Measurements from ENCODE around the gene CPEB4.

The CPEB4 gene

DNA sequence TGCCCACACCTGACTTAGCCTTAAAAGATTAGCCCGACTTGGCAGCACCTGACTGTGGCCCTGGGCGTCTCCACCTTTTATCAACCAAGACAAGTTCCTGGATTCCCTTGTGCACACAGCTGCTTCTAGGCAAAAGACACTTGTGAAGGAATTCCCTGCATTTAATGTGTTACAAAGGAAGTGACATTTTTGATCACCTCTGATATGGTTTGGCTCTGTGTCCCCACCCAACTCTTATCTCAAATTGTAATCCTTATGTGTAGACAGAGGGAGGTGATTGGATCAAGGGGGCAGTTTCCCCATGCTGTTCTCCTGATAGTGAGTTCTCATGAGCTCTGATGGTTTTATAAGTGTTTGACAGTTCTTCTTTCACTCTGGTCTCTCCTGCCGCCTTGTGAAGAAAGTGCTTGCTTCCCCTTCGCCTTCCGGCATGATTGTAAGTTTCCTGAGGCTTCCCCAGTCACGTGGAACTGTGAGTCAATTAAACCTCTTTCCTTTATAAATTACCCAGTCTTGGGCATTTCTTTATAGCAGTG is 2.6 kb upstream of the CPEB4 start:
- no peak for DNase-seq

DNA sequence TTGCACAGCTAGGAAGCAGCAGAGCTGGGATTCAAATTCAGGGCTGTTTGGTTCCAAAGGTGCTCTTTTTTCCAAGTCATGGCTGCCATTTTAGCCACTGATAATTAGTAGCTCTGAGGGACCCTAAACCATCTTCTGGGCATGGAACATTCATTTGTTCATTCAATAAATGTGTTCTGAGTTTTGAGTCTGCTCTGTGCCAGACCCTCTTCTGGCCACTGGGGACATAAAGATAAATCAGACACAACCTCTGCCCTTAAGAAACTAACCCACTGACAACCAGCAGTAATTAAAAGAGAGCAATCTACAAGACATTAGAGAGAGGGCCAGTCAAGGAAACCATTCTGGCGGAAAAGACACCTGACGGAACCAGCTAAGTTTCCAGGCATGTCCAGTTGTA is 2.0 kb upstream of the CPEB4 start:
- no peak for DNase-seq

DNA sequence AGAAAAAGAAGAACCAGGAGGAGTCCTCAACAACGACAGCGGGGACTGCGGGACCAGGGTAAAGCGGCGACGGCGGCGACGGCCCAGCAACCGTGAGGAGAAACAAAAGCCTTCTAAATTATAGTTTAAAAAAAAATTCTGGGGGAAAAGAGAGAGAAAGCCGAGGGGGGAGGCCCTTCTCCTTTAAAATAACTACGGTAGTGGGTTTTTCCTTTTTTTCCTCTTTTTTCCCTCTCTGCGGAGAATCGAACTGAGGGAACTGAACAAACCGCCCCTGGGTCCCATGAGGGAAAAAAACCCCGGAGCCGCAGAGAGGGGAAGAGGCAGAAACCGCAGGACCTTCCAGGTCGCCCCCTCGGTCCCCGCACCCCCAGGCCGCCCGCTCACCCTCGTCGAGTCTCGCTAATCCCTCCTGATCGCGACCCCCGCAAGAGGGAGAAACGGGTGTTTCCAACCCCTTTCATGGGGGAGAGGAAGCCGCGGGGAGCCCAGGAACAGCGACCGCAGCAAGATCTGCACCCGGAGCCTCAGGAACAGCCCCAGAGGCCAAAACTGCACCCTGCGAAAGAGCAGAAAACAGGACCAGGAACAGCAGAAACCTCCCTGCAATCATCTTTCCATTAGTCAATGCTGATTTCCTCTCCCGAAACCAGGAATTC is 453 bp downstream of the CPEB4 start:
- DNase-seq: no peak

DNA sequence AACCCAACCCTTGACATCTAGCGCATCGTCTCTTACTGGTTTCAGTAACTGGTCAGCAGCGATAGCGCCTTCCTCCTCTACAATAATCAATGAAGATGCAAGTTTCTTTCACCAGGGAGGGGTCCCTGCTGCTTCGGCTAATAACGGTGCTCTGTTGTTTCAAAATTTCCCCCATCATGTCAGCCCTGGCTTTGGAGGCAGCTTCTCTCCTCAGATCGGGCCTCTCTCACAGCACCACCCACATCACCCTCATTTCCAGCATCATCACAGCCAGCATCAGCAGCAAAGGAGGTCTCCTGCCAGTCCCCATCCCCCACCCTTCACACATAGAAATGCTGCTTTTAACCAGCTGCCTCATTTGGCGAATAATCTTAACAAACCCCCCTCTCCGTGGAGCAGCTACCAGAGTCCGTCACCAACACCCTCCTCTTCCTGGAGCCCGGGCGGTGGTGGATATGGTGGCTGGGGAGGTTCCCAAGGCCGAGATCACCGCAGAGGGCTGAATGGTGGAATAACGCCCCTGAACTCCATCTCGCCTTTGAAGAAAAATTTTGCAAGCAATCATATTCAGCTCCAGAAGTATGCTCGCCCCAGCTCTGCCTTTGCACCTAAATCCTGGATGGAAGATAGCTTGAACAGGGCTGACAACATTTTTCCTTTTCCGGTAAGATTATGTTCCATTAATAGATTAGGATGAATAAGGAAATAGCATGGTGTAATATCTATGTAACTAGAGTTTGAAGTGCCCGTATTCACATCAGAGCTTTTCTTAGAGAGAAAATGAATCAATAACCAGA is 2.2 kb downstream of the CPEB4 start:
- DNase-seq: no peak

DNA sequence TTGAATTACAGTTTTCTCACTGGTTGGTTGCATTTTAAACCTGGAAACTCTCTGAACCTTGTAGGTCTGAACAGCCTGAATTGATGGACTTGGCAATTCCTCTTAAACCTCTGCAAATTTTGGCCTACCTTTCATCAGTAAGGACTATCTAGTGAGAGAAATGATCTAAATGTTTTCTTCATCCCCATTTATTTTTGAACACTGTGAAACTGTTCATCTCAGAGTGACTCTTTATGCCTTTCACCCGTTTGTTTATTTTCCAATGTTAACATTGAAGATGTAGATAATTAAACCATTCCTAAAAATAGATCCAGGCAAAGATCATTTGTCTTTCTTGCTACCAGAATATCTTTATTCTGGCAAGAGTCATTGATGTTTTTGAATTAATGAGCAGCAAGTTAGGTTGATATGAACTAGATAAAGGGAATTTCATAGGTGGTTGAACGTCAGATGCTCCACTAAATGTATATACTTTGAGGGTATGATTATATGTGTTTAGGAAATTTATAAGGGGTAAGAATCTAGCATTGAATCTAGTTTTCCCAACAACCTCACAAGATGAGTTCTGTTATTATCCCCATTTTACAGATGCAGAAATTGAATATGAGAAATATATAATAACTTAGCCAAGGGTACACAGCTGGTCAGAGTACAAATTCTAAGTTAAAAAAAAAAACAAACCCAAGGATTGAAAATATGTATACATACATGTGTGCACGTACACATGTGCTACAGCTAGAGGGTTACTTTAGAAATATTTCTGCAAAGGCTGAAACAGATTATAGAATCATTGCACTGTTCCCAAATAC is 3.4 kb downstream of the CPEB4 start:
- no peak for DNase-seq

DNA sequence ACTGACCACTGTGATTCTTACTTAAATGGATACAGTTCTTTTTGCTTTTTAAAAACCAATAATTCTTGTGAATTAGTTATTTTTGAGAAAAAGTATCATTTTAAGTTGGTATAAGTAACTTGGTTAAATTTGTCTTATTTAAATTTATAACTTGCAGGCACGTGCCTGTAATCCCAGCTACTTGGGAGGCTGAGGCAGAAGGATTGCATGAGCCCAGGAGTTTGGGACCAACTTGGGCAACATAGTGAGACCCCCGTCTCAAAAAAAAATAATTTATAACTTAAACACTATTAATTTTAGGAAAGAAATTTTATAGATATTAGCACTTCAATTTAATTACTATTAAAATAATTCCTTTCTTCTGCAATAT is 5.0 kb downstream of the CPEB4 start:
- no peak for DNase-seq

DNA sequence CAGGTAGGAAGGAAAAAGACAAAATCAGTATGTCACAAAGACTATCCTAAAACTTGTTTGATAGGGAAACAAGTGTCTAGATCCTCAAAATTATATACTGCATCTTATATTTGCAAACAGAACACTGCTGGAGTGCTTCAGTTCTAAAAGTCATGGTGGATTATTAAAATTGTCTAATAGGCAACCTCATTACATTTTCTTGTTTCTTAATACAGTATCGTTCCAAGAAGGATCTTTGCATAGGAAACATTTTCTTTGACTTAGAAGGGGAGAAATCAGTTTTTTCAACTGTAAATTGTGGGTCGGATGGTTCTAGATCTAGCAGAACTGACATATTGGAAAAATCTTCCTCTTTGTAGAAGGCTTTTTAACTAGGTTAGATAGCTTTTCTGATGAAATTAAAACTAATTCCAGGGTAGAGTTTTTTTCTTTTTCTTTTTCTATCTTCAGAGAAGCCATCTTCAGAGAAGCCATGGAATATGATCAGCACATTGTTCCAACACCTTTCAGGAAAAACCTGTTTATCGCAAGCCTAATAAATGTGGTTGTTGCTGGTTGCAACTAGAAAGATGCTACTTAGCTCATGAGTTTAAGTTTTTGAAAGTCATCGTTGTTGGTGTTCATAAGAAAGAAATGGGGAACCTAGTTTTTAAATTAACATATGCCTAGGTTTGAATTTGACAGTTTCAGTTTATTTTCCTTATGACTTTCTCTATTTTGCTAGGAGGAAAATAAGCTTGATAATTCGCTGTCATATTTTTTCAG is 7.4 kb downstream of the CPEB4 start:
- DNase-seq: no peak

DNA sequence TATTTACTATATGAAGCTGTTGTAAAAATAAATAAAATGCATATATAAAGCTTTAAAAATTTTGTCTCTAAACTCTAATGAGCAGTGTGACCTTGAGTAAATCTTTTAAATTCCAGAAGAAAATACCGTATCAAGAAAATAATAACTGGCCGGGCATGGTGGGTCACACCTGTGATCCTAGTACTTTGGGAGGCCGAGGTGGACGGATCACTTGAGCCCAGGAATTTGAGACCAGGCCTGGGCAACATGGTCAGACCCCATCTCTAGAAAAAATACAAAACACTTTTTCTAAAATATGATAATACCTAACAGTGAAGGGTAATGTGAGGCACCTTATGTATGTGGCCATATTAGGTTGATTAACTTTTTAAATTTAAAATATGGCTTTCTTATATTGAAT is 8.5 kb downstream of the CPEB4 start:
- DNase-seq: no peak

DNA sequence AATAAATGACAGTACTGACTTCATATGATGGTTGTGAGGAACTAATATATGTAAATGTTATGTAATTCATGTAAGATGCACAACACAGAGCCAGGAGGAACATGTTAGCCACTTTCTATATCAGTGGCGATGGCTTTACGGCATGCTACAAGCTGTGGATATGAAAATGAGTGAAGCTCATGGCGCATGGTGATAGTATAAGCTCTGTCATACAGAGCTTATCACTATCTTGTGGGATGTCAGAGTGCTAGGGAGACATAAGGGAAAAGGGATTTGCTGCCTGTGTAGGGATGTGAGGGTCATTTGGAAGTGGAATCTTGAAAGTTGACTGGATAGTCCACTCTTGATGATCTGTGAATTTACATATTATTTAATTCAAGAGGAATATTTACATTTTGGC is 13.6 kb downstream of the CPEB4 start:
- no peak for DNase-seq

DNA sequence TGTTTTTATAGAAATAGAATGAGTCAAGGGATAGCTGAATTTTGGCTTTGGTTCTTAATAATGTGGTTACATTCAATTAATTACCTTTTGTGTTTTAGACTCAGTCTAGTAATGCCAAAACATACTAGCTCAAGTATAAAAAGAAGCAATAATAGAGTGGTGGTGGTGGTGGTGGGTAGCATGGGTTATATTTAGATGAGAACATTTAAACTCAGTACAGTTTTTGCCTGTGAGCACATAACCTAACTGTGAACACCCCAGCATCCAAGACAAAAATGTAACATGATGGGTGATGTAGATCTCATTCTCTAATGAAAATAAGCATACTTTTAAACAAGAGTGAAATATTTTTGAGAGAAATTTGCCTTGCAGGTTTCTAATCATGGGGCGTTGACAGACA is 14.2 kb downstream of the CPEB4 start:
- DNase-seq: no peak

DNA sequence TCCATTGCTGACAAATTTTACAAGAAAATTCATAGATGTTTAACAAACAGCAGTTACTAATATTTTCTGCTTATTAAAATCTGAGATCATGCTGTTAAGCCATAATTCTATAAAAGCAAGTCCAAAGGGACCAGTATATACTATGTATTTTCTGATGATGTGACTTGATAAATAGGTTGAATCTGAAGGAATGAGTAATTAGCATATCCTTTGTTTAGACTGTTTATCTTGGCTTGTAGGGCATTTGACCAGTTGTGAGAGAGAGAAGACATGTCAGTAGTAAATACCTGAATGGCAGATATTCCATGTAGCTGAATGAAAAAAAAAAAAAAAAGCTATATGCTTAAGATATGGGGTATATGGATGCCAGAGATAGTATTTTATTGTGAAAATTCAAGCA is 14.6 kb downstream of the CPEB4 start:
- DNase-seq: no peak

DNA sequence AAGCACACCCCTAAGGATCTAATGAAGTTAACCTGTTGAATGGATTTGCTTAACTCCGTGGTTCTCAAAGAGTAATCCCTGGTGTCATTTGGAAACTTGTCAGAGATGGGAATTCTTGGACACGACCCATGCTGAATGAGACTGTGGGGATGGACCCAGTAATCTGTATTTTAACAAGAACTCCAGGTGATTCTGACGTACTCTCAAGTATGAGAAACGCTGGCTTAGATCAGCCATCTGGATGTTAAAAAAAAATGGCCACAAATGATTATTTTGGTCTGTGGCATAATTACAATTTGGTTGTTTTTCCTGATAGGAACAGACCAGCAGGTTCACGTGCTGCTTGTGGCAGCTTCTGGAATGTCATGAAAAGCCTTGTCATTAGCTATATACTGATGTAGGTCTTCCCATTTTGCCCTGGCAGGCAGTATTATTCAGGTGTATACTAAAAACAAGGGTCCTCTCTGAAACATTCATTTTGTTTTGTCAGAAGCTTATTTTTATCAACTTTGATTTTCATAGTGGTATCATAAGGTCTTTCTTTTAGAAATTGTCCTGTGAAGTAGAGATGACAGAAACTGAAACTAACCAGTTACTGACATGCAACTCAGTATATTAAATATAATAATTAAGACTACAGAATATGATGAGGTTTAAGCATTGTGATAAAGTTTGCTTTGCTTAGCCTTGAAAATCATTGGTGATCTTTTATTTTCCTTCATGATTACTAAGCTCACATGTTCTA is 15.4 kb downstream of the CPEB4 start:
- DNase-seq: no peak

DNA sequence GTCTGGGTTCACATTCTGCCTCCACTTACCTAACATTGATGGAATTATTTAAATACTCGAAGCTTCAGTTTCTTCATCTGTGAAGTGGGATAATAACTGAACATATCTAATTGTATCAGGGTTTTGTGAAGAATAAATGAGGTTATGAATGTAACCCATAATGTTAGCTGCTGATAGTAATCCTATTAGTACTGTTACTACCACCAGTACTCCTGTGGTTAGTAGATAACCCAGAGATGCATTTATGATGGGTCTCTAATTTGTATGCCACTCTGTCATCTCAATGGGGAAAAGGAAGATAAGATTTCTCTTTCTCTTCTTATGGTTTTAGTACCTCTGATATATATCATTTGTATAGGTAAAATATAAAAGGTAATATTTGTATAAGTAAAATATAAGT is 16.0 kb downstream of the CPEB4 start:
- no peak for DNase-seq

DNA sequence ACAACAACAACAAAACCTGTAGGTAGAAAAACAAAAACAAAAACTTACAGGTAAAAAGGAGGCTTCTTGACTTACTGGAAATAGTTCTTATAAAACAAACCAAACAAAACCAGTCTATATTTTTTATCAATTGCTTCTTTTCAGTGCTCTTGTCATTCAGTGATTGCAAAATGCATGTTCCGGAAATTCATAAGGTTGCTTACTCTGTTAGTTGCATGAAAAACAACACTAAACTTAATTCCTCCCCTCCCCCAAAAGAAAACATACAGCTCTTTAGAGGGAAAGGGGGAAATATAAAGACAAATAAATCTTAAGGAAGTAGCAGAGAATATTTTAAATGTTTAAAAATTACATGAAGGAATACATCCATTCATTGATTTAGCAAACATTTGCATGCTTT is 19.1 kb downstream of the CPEB4 start:
- DNase-seq: no peak

DNA sequence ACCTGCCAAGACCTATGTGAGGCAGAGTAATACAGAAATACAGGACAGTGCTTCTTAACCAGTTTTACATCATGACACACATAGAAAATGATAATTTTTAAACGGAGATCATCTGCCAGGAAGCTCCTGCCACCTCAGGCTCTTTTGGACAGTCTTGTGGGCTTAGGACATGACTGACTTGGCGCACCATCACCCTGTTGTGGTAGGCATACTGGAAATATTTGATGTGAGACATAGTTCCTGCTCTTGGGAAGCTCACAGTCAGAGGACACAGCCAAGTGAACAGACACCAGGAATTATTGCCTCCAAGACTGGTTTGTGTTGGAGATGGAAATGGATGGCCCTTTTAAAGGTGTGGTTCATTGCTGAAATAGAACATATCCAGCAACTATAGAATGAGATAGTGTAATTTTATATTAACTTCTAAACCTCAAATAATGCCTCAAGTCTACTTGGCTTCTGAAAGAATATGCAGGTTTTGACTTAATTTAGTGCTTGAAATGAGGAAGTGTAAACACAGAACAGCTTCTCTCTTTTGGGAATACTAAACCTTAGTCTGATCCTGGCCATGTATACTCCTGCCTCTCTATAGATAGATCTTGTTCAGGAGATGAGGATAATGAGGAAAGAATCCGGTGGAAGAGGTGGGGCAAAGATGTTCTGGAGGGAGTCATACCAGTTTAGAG is 19.7 kb downstream of the CPEB4 start:
- no peak for DNase-seq

DNA sequence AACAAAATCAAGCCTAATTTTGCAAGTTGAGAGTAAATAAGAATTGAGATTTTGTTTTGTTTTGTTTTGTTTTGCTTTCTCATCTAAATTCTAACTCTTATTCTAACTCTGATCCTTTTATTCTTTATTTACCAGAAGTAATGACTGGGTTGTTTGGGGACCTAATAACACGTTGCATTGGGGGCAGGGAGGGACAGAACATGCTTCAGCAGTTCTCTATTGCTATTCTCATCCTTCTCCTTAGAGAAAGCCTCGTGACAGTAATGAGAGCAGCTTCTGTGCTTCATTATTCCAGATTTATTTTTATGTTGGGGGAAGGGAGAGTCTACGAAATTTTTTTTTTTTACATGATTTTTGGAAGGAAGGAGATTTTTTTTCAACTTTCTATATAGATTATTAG is 21.1 kb downstream of the CPEB4 start:
- no peak for DNase-seq

DNA sequence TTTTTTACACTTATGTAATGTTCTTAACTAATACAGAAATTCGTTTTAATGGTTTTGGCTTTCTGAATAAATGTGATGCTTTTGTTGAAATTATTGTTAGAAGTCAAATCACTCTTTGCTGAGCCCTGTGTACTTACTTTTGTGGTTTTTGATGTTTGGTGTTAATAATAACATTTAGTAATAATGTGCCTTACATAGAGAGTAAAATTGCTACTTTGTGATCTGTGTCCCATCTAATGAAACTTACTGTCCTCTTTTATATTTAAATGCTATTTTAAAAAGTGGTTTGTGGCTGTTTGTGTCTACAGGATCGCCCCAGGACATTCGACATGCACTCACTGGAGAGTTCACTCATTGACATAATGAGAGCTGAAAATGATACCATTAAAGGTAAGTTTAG is 22.1 kb downstream of the CPEB4 start:
- DNase-seq: no peak

DNA sequence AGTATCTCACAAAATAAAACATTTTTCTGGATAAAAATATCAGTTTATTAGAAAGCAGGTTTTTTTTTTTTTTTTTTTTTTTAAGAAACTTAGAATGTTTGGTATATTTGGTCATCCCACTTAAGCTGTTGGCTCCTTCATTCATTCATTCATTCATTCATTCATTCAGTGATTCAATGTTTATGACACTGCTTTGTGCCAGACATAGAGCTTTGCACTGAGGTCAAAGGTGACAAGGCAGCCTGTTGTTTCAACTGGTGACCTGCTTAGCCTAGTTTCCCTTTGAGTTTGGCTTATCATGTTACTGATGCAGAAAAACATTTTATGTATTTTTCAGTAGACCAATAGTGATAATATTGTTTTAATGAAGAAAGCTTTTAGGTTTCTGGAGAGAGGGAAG is 23.5 kb downstream of the CPEB4 start:
- DNase-seq: no peak

DNA sequence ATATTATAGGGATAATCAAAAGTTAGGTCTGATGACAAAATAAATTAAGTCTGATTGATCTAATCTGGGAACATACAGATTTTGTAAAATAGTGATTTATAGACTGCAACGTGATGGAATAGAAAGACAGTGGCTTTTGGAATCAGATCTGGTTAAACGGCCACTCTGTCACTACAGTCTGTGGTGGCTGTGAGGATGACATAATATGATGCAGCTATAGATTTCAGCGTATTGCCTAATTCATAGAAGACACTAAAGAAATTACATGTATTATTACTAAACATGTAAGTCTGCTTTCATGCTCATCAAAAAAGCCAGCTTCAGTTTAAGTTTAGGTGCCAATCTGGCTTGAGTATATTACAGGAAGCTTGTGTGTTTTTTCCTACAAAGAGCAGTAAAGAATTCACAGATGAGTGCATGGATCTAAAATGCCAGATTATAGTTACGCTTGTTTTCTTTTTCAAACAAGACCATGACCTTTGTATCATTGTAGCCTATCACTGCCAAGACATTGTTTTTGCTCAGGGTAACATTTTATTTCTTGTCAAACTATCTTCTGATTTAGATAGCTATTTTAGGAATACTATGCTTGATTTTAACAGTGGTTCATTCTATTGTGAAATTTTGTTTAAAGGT is 25.7 kb downstream of the CPEB4 start:
- no peak for DNase-seq

DNA sequence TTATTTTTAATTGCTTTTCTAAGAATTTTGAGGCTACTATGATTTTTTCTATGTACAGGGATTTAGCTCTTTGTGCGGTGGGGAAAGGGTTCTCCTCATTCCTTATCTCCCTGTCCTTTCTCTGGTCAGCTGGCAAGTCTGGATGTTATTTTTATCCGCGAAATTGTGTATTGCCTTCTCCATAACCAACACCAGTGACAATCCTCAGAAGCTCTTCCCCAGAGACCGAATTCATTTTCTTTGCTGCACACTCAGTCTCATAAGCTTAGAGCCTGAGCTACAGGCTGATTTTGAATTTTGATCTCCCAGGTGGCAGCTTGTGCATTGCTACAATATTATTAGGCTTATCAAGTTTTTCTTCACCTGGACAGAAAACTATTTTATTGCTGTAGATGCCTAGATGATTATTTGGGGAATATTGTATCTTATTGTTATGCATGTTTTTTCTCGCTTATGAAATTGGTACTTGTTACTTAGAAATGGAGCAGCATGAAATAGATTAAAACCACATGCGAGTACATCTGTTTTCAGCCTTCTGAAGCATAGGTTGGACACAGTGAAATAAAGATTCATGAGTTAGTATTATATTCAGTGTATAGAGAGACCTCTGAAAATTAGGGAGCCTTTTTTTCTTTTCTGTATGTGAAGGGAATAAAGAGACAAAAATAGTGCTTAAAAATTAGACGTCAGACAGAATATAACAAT is 27.3 kb downstream of the CPEB4 start:
- DNase-seq: no peak
